ENCODE measurements around the gene FOXC1. TPM values are rescaled to one million over a fixed set of nuclear protein-coding genes. Genes with fewer than 3 reads are reported as not detected.

FOXC1 gene
- polyA plus RNA-seq, 2 of the 4 experiments (the other 2 are of a cell fraction) = 3.4 to 4.7 TPM

DNA sequence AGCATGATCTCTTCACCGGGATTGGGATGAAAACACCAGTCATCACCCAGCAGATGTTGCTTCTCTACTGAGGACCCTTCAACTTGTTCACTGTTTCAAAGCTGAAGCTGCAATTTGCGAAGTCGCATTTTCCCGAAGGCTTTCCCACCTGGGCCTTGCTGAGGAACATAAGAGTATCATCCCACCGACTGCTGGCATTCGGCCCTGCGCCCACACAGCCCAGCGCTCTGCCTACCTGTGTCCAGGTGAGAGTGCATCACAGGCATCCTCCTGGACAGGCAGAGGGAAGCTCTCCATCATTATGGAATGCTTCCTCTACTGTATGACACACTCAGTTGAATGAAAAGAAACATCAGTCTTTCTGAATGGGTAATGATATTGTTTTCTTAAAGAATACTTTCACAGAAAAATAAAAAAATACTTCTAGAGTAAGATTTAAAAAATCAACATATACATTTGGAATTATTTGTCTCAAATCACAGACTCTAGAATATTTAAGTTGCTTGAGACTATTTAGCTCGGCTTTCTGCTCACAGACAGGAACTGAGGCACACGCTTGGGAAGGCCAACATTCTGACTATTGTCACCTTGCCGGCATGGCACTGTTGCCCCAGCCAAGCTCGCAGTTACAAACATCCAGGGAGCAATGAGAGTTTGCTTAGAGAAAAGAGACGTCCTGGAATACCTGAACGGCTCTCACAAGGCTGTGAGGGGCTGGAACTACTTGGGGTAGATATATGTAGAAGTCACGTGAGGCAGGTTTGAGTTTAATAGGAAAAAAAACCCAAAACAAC lies 48.7 kb downstream of the FOXC1 start:
- TF ChIP-seq POLR2A (IDR thresholded peaks at IDR 0.05; ENCODE audit: low read length) = no peak
- TF ChIP-seq, protein P1, sequence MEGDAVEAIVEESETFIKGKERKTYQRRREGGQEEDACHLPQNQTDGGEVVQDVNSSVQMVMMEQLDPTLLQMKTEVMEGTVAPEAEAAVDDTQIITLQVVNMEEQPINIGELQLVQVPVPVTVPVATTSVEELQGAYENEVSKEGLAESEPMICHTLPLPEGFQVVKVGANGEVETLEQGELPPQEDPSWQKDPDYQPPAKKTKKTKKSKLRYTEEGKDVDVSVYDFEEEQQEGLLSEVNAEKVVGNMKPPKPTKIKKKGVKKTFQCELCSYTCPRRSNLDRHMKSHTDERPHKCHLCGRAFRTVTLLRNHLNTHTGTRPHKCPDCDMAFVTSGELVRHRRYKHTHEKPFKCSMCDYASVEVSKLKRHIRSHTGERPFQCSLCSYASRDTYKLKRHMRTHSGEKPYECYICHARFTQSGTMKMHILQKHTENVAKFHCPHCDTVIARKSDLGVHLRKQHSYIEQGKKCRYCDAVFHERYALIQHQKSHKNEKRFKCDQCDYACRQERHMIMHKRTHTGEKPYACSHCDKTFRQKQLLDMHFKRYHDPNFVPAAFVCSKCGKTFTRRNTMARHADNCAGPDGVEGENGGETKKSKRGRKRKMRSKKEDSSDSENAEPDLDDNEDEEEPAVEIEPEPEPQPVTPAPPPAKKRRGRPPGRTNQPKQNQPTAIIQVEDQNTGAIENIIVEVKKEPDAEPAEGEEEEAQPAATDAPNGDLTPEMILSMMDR (IDR thresholded peaks at IDR 0.05) = no peak
- no peak for TF ChIP-seq JUNB (IDR thresholded peaks at IDR 0.05)
- TF ChIP-seq MYC (IDR thresholded peaks at IDR 0.05; ENCODE audit: borderline replicate concordance, low read length) = no peak
- no peak for TF ChIP-seq FOXS1 (CRISPR knock-in tag; IDR thresholded peaks at IDR 0.05)
- TF ChIP-seq ZC3H11A (IDR thresholded peaks at IDR 0.05) = no peak
- no peak for TF ChIP-seq HOXB5 (CRISPR knock-in tag; IDR thresholded peaks at IDR 0.05)
- TF ChIP-seq, protein P2, sequence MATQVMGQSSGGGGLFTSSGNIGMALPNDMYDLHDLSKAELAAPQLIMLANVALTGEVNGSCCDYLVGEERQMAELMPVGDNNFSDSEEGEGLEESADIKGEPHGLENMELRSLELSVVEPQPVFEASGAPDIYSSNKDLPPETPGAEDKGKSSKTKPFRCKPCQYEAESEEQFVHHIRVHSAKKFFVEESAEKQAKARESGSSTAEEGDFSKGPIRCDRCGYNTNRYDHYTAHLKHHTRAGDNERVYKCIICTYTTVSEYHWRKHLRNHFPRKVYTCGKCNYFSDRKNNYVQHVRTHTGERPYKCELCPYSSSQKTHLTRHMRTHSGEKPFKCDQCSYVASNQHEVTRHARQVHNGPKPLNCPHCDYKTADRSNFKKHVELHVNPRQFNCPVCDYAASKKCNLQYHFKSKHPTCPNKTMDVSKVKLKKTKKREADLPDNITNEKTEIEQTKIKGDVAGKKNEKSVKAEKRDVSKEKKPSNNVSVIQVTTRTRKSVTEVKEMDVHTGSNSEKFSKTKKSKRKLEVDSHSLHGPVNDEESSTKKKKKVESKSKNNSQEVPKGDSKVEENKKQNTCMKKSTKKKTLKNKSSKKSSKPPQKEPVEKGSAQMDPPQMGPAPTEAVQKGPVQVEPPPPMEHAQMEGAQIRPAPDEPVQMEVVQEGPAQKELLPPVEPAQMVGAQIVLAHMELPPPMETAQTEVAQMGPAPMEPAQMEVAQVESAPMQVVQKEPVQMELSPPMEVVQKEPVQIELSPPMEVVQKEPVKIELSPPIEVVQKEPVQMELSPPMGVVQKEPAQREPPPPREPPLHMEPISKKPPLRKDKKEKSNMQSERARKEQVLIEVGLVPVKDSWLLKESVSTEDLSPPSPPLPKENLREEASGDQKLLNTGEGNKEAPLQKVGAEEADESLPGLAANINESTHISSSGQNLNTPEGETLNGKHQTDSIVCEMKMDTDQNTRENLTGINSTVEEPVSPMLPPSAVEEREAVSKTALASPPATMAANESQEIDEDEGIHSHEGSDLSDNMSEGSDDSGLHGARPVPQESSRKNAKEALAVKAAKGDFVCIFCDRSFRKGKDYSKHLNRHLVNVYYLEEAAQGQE (IDR thresholded peaks at IDR 0.05) = no peak
- TF ChIP-seq HEYL (CRISPR knock-in tag; IDR thresholded peaks at IDR 0.05) = no peak
- no peak for TF ChIP-seq HOXA7 (CRISPR knock-in tag; IDR thresholded peaks at IDR 0.05)
- no peak for TF ChIP-seq ZSCAN20 (CRISPR knock-in tag; IDR thresholded peaks at IDR 0.05)
- TF ChIP-seq TP53 (CRISPR knock-in tag; IDR thresholded peaks at IDR 0.05) = no peak
- no peak for TF ChIP-seq MAFK (IDR thresholded peaks at IDR 0.05; ENCODE audit: partially characterized antibody)
- no peak for TF ChIP-seq CHD2 (IDR thresholded peaks at IDR 0.05; ENCODE audit: low read length, partially characterized antibody)
- no peak for TF ChIP-seq CHD4 (IDR thresholded peaks at IDR 0.05; ENCODE audit: borderline replicate concordance)
- TF ChIP-seq EHMT2 (IDR thresholded peaks at IDR 0.05; ENCODE audit: low read depth) = no peak
- TF ChIP-seq NR3C1 (IDR thresholded peaks at IDR 0.05) = no peak
- no peak for ATAC-seq
- no peak for DNase-seq (ENCODE audit: low read depth in 1 of 2, low spot score in 1 of 2)
- no peaks in the 10 kb centered on the region for H3K4me1 ChIP-seq
- H3K4me3 ChIP-seq = no peak overlapping the region
- no peaks in the 10 kb centered on the region for H3K9me3 ChIP-seq
- no peak overlapping the region for H3K27ac ChIP-seq
- ChIA-PET POLR2A (no interaction called here), CTCF (interaction anchor here (1.0 kb wide), 1 partner anchor 17 kb away, joined by 3 read pairs; no protein-coding TSS in a partner anchor)
- H3K4me2 ChIP-seq = no peak overlapping the region
- no peak for FAIRE-seq
- WGBS (ENCODE audit: missing lambda C conversion rate) = 78% methylated on average over 15 of the region's 15 CpGs

DNA sequence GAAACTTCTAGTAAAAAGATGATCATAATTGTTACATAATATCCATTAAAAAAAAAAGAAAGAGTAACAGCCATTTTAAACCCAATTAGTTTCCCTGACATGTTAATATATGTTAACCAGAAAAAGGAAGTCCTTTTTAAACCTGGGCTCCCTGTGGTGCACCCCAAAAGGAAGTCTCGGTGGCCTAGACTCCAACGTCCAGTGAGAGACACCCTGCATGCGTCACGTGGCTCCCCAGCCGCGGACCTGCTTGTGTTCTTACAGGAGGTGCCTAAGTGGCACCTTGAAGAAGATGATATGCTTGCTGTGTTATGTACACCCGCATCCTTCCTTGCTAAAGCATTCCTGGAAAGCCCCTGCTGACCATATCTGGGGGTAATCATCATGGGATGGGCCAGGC lies 50.1 kb downstream of the FOXC1 start:
- ChIA-PET CTCF (no interaction called here), POLR2A (no interaction called here)
- Histone ChIP-seq H3K27ac (no peak overlapping the region), H3K4me3 (no peak overlapping the region), H3K4me2 (no peak overlapping the region), H3K9me3 (no peaks in the 10 kb centered on the region), H3K4me1 (no peaks in the 10 kb centered on the region)
- FAIRE-seq (no peak), DNase-seq (ENCODE audit: low read depth in 1 of 2, low spot score in 1 of 2) (no peak), ATAC-seq (no peak)
- TF ChIP-seq ZNF302 (CRISPR knock-in tag; IDR thresholded peaks at IDR 0.05) = no peak
- TF ChIP-seq, protein P3, sequence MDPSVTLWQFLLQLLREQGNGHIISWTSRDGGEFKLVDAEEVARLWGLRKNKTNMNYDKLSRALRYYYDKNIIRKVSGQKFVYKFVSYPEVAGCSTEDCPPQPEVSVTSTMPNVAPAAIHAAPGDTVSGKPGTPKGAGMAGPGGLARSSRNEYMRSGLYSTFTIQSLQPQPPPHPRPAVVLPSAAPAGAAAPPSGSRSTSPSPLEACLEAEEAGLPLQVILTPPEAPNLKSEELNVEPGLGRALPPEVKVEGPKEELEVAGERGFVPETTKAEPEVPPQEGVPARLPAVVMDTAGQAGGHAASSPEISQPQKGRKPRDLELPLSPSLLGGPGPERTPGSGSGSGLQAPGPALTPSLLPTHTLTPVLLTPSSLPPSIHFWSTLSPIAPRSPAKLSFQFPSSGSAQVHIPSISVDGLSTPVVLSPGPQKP (IDR thresholded peaks at IDR 0.05; ENCODE audit: low read depth, low read length) = no peak
- no peak for TF ChIP-seq CHD4 (IDR thresholded peaks at IDR 0.05; ENCODE audit: borderline replicate concordance)
- TF ChIP-seq KDM5A (IDR thresholded peaks at IDR 0.05) = no peak
- TF ChIP-seq TP53 (CRISPR knock-in tag; IDR thresholded peaks at IDR 0.05) = no peak
- TF ChIP-seq TFCP2L1 (CRISPR knock-in tag; IDR thresholded peaks at IDR 0.05) = no peak
- TF ChIP-seq SMC3 (IDR thresholded peaks at IDR 0.05) = no peak
- TF ChIP-seq POLR2A (IDR thresholded peaks at IDR 0.05; ENCODE audit: low read length) = no peak
- TF ChIP-seq CBX8 (IDR thresholded peaks at IDR 0.05) = no peak
- TF ChIP-seq RNF2 (IDR thresholded peaks at IDR 0.05; ENCODE audit: borderline replicate concordance, low read depth) = no peak
- TF ChIP-seq, protein P4, sequence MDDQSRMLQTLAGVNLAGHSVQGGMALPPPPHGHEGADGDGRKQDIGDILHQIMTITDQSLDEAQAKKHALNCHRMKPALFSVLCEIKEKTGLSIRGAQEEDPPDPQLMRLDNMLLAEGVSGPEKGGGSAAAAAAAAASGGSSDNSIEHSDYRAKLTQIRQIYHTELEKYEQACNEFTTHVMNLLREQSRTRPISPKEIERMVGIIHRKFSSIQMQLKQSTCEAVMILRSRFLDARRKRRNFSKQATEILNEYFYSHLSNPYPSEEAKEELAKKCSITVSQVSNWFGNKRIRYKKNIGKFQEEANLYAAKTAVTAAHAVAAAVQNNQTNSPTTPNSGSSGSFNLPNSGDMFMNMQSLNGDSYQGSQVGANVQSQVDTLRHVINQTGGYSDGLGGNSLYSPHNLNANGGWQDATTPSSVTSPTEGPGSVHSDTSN (IDR thresholded peaks at IDR 0.05) = no peak
- WGBS (ENCODE audit: missing lambda C conversion rate) = 72% methylated on average over 7 of the region's 7 CpGs
